Thyroid gland (tissue), 4 donors: ENCODE results near the gene GNAQ. TPM values are rescaled to one million over a fixed set of nuclear protein-coding genes. Genes with fewer than 3 reads are reported as not detected.

ENCODE experiments used
- DNase-seq, 2 donors: peaks; one replicate each; pipeline ENCODE4 v3.0.0-alpha.2; 2019
- H3K27ac ChIP-seq, 3 donors: fragments of 200-600 bp; sonication (generic); 1 replicate in 2 of 3; 2 replicates in 1 of 3; pipeline ENCODE4 v1.5.1; 2016 to 2019; ENCODE audit warnings: mild to moderate bottlenecking in 1 of 3, moderate library complexity in 1 of 3
- H3K27me3 ChIP-seq: fragments of 200-600 bp; sonication (generic); one replicate; pipeline ENCODE4 v1.5.1; 2019
- H3K36me3 ChIP-seq, 2 donors: fragments of 200-600 bp; sonication (generic); one replicate each; pipeline ENCODE4 v1.5.1; 2016 to 2019
- H3K4me1 ChIP-seq, 2 donors: fragments of 200-600 bp; sonication (generic); one replicate each; pipeline ENCODE4 v1.5.1; 2017 to 2019
- H3K4me3 ChIP-seq, 3 donors: fragments of 200-600 bp; sonication (generic); replicated peaks in 1 of 3; 1 replicate in 2 of 3; 2 replicates in 1 of 3; pipeline ENCODE4 v1.5.1; 2016; ENCODE audit warnings: mild to moderate bottlenecking in 1 of 3
- H3K9me3 ChIP-seq: fragments of 200-600 bp; sonication (generic); one replicate; pipeline ENCODE4 v1.5.1; 2017
- POLR2A ChIP-seq, 2 donors: fragments of 450-650 bp; IDR thresholded peaks; one replicate each; pipeline ENCODE4 v1.6.1; 2017; ENCODE audit warnings: antibody characterized with exemption in 2 of 2, mild to moderate bottlenecking in 2 of 2, moderate library complexity in 1 of 2
- WGBS, 2 donors: methylation state at CpG; one replicate each; pipeline ENCODE4 v1.1.5; 2017; 5-methylcytosine and 5-hydroxymethylcytosine counted together
- intact Hi-C: fragments of 100-400 bp; cut with DNase I; formaldehyde crosslinking; loops from one replicate; pipeline ENCODE4 v1.15.1; 2023
- total RNA-seq, 4 donors: library from RNA; depleted of rRNA; stranded (reverse); fragments of >200 nt; gene quantifications; one replicate each; pipeline ENCODE4 v1.2.3, GENCODE V29; 2016
- TF ChIP-seq, protein P1 (sequence below), 6 experiments: fragments of 200-600 bp in 3 of 6; fragments of 450-650 bp in 3 of 6; sonication (generic) in 3 of 6; IDR thresholded peaks; one replicate each; pipeline ENCODE4 v1.5.1; 2016 to 2019; ENCODE audit warnings: antibody characterized with exemption in 6 of 6, mild to moderate bottlenecking in 2 of 6, inconsistent platforms in 1 of 6, moderate library complexity in 1 of 6

Gene GNAQ
- total RNA-seq, 4 donors from 2014 or later: 40.0 to 60.8 (median 58.1) TPM

DNA sequence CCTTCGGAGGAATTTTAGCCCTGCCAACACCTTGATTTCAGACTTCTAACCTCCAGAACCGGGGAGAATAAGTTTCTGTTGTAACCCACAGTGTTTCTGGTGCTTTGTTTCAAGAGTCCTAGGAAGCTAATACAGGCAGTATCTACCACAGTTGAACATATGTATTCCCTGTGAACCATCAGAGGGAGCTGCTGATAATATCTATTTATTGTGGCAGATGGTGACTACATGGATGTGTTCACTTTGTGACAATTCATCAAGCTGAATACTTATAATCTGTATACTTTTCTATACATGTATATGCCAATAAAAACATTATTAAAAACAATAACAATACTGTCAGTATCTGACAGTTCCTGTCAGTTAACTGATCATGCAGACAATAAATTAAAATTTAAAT lies 246.3 kb downstream of the GNAQ start:
- 94 to 97% methylated on average over 2 of the region's 2 CpGs for WGBS, 2 donors
- no peak overlapping the region for H3K27ac ChIP-seq
- H3K9me3 ChIP-seq: no peaks in the 10 kb centered on the region
- TF ChIP-seq, protein P1, sequence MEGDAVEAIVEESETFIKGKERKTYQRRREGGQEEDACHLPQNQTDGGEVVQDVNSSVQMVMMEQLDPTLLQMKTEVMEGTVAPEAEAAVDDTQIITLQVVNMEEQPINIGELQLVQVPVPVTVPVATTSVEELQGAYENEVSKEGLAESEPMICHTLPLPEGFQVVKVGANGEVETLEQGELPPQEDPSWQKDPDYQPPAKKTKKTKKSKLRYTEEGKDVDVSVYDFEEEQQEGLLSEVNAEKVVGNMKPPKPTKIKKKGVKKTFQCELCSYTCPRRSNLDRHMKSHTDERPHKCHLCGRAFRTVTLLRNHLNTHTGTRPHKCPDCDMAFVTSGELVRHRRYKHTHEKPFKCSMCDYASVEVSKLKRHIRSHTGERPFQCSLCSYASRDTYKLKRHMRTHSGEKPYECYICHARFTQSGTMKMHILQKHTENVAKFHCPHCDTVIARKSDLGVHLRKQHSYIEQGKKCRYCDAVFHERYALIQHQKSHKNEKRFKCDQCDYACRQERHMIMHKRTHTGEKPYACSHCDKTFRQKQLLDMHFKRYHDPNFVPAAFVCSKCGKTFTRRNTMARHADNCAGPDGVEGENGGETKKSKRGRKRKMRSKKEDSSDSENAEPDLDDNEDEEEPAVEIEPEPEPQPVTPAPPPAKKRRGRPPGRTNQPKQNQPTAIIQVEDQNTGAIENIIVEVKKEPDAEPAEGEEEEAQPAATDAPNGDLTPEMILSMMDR (IDR thresholded peaks at IDR 0.05): no peak
- TF ChIP-seq POLR2A (IDR thresholded peaks at IDR 0.05): no peak
- H3K4me1 ChIP-seq: peaks cover 0 to 4% of the 10 kb centered on the region in 2 donors
- H3K27me3 ChIP-seq: no peaks in the 10 kb centered on the region
- intact Hi-C loops: no loop called here
- no peaks in the 10 kb centered on the region for H3K36me3 ChIP-seq
- H3K4me3 ChIP-seq: no peak overlapping the region
- no peak for DNase-seq

DNA sequence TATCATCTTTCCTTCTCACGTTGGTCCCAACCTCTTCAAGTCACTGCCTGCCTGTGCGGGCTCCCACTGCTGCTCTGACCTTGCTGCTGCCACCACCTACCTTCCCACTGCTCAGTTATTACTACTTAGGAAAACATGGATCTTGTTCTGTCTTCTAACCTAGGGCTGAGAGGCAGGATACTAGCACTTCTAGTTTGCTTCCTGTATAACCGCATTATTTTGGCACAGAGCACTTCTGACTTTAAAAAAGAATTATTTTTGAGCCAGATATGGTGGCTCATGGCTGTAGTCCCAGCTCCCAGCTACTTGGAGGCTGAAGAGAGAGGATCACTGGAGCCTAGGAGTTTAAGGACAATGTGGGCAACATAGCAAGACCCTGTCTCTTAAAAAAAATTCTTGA lies 248.1 kb downstream of the GNAQ start:
- DNase-seq: no peak
- 61 to 63% methylated on average over 3 of the region's 3 CpGs for WGBS, 2 donors
- Histone ChIP-seq H3K9me3 (no peaks in the 10 kb centered on the region), H3K4me3 (no peak overlapping the region), H3K27ac (no peak overlapping the region), H3K4me1 (peaks cover 0 to 4% of the 10 kb centered on the region in 2 donors), H3K27me3 (no peaks in the 10 kb centered on the region), H3K36me3 (no peaks in the 10 kb centered on the region)
- TF ChIP-seq POLR2A (IDR thresholded peaks at IDR 0.05): no peak
- TF ChIP-seq, protein P1 (IDR thresholded peaks at IDR 0.05): no peak
- intact Hi-C loops: no loop called here

DNA sequence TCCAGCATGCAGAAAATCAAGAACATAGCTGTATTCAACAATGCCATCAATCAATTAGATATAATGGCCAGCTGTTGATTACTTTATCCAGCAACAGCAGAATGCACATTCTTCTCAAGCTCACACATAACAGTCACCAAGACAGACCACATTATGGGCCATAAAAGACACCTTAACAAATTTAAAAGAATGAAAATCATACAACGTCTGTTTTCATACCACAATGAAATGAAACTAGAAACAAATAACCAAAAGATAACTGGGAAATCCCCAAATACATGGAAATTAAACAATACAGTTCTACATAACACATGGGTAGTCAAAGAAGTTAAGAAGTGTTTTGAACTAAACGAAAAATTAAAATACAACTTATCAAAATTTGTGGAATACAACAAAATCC lies 252.6 kb downstream of the GNAQ start:
- Histone ChIP-seq H3K4me3 (no peak overlapping the region), H3K36me3 (no peaks in the 10 kb centered on the region), H3K4me1 (no peaks in the 10 kb centered on the region), H3K27ac (no peak overlapping the region), H3K27me3 (no peaks in the 10 kb centered on the region), H3K9me3 (no peaks in the 10 kb centered on the region)
- TF ChIP-seq POLR2A (IDR thresholded peaks at IDR 0.05): no peak
- TF ChIP-seq, protein P1 (IDR thresholded peaks at IDR 0.05): no peak
- intact Hi-C loops: no loop called here
- DNase-seq: no peak
- 86 to 93% methylated on average over 2 of the region's 2 CpGs for WGBS, 2 donors

DNA sequence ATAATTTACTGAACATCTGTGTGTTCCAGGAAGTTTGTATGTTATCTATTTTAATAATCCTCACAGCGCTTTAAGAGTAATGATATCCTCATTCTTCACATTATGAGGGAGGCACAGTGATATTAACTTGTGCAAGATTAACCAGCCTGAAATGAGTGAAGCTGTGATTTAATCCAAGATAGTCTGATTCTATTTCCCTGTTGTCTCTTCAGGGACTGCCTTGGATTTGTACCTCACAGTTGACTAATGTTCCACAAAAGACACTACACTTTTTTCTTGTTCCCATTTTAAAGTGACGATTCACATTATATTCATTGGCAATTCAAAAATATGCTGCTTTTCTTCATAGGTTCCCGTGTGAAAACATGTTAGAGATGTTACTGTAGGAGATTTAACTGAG lies 258.2 kb downstream of the GNAQ start:
- Histone ChIP-seq H3K27ac (no peak overlapping the region), H3K27me3 (no peaks in the 10 kb centered on the region), H3K36me3 (no peaks in the 10 kb centered on the region), H3K9me3 (no peaks in the 10 kb centered on the region), H3K4me3 (no peak overlapping the region), H3K4me1 (no peaks in the 10 kb centered on the region)
- intact Hi-C loops: no loop called here
- DNase-seq: no peak
- 81 to 84% methylated on average over 3 of the region's 3 CpGs for WGBS, 2 donors
- TF ChIP-seq, protein P1 (IDR thresholded peaks at IDR 0.05): no peak
- TF ChIP-seq POLR2A (IDR thresholded peaks at IDR 0.05): no peak

DNA sequence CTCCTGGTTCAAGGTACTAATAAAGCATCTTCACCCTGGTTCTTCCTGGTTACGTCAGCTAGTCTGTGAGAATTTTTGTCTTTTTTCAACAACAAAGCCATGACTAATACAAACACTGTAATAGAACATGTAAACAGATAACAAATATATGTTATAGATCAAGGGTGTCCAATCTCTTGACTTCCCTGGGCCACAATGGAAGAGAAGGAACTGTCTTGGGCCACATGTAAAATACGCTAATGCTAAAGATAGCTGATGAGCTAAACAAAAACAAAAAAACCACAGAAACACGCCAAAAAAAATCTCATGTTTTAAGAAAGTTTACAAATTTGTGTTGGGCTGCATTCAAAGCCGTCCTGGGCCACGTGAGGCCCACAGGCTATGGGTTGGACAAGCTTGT lies 259.0 kb downstream of the GNAQ start:
- Histone ChIP-seq H3K9me3 (no peaks in the 10 kb centered on the region), H3K27ac (no peak overlapping the region), H3K4me3 (no peak overlapping the region), H3K27me3 (no peaks in the 10 kb centered on the region), H3K36me3 (no peaks in the 10 kb centered on the region), H3K4me1 (no peaks in the 10 kb centered on the region)
- intact Hi-C loops: no loop called here
- no peak for TF ChIP-seq POLR2A (IDR thresholded peaks at IDR 0.05)
- TF ChIP-seq, protein P1 (IDR thresholded peaks at IDR 0.05): no peak
- DNase-seq: no peak
- WGBS, 2 donors: 89 to 92% methylated on average over 5 of the region's 5 CpGs
